ENCODE measurements around the gene KCNJ1. TPM values are rescaled to one million over a fixed set of nuclear protein-coding genes. Genes with fewer than 3 reads are reported as not detected.

The KCNJ1 gene
- total and polyA plus RNA-seq, 10 of the 15 experiments (the other 5 are each of a cell fraction or from before 2014, with no cell fraction given) = not detected

DNA sequence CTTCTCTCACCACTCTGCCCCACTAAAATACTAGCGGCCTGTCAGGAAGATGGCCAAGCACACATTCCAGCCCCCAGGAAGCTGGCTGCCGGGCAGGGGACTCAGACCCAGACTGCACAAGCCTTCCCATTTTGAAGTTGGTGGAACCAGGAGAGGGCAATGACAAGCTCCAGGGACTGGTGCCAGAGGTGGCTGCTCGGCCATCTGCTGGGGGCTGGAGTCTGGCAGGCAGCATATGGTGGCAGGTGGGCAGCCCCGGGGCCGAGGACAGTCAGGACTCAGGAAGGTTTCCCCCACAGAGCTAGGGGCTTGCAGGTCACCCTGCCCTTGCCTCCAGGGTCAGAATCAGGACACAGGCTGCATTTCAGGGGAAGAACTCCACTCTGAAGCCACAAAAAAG is 46.7 kb upstream of the KCNJ1 start:
- Histone ChIP-seq H3K9ac (ENCODE audit: control insufficient read depth, insufficient read depth, low read length) (no peak overlapping the region), H4K20me1 (ENCODE audit: control insufficient read depth, insufficient read depth) (no peaks in the 10 kb centered on the region), H3K4me2 (ENCODE audit: control insufficient read depth, insufficient read depth) (no peak overlapping the region), H3K79me2 (ENCODE audit: control insufficient read depth, insufficient read depth, low read length) (no peaks in the 10 kb centered on the region), H3K27ac (ENCODE audit: control insufficient read depth, insufficient read depth) (no peak overlapping the region), H3K27me3 (replicated peaks in 1 of 2; ENCODE audit: control insufficient read depth in 2 of 2, insufficient read depth in 2 of 2, low read length in 1 of 2) (peaks cover 3% of the 10 kb centered on the region in 2 experiments; a peak in 3 of 4 replicates), H2AFZ (ENCODE audit: control insufficient read depth, low read depth, low read length) (no peak overlapping the region), H3K36me3 (ENCODE audit: control insufficient read depth in 2 of 2, insufficient read depth in 2 of 2, low read length in 1 of 2) (no peaks in the 10 kb centered on the region), H3K9me3 (replicated peaks; ENCODE audit: control insufficient read depth, insufficient read depth, low read length) (no peaks in the 10 kb centered on the region), H3K4me1 (ENCODE audit: control insufficient read depth, insufficient read depth, low read length) (no peaks in the 10 kb centered on the region), H3K4me3 (no peak overlapping the region)
- FAIRE-seq = no peak
- ChIA-PET POLR2A (no interaction called here), RAD21 (ENCODE audit: unreplicated experiment) (no interaction called here), CTCF (interaction anchor here (1.2 kb wide), 1 partner anchor 42 kb away, joined by 3 read pairs; no protein-coding TSS in a partner anchor), SMC1A (ENCODE audit: uncharacterized antibody, unreplicated experiment) (no interaction called here)
- no peak for DNase-seq (ENCODE audit: low read depth, low spot score)
- BruUV-seq (replicated peaks) = no TSS peak
- intact Hi-C loops (cut with micrococcal nuclease; ENCODE audit: unreplicated experiment) (no loop called here), in situ Hi-C loops (cut with MboI) (no loop called here)
- TF ChIP-seq IKZF2 (IDR thresholded peaks at IDR 0.05) (no peak), ZNF274 (IDR thresholded peaks at IDR 0.05; ENCODE audit: insufficient read depth, insufficient read length) (no peak), EED (IDR thresholded peaks at IDR 0.05; ENCODE audit: low read depth) (no peak), RBBP5 (conservative IDR thresholded peaks at IDR 0.05) (no peak), SRF (IDR thresholded peaks at IDR 0.05; ENCODE audit: low read depth in 2 of 2, low read length in 2 of 2) (no peak), ETV6 (conservative IDR thresholded peaks at IDR 0.05 in 1 of 2, IDR thresholded peaks at IDR 0.05 in 1 of 2; ENCODE audit: borderline replicate concordance in 1 of 2, low read depth in 1 of 2) (no peak), GABPA (IDR thresholded peaks at IDR 0.05; ENCODE audit: low read depth) (no peak), MTA2 (IDR thresholded peaks at IDR 0.05; ENCODE audit: low read depth) (no peak), FOS (IDR thresholded peaks at IDR 0.05; ENCODE audit: borderline replicate concordance, extremely low read depth, insufficient read length) (no peak), MYB (IDR thresholded peaks at IDR 0.05; ENCODE audit: borderline replicate concordance, low read depth, low read length) (no peak), SIN3A (IDR thresholded peaks at IDR 0.05; ENCODE audit: low read depth, low read length) (no peak), KDM1A (IDR thresholded peaks at IDR 0.05; ENCODE audit: borderline replicate concordance) (no peak), FOXK2 (IDR thresholded peaks at IDR 0.05) (no peak), MTA3 (IDR thresholded peaks at IDR 0.05; ENCODE audit: borderline replicate concordance, low read length) (no peak)
- TF ChIP-seq, protein P1, sequence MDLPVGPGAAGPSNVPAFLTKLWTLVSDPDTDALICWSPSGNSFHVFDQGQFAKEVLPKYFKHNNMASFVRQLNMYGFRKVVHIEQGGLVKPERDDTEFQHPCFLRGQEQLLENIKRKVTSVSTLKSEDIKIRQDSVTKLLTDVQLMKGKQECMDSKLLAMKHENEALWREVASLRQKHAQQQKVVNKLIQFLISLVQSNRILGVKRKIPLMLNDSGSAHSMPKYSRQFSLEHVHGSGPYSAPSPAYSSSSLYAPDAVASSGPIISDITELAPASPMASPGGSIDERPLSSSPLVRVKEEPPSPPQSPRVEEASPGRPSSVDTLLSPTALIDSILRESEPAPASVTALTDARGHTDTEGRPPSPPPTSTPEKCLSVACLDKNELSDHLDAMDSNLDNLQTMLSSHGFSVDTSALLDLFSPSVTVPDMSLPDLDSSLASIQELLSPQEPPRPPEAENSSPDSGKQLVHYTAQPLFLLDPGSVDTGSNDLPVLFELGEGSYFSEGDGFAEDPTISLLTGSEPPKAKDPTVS (IDR thresholded peaks at IDR 0.05; ENCODE audit: low read depth, low read length) = no peak
- TF ChIP-seq, protein P2, sequence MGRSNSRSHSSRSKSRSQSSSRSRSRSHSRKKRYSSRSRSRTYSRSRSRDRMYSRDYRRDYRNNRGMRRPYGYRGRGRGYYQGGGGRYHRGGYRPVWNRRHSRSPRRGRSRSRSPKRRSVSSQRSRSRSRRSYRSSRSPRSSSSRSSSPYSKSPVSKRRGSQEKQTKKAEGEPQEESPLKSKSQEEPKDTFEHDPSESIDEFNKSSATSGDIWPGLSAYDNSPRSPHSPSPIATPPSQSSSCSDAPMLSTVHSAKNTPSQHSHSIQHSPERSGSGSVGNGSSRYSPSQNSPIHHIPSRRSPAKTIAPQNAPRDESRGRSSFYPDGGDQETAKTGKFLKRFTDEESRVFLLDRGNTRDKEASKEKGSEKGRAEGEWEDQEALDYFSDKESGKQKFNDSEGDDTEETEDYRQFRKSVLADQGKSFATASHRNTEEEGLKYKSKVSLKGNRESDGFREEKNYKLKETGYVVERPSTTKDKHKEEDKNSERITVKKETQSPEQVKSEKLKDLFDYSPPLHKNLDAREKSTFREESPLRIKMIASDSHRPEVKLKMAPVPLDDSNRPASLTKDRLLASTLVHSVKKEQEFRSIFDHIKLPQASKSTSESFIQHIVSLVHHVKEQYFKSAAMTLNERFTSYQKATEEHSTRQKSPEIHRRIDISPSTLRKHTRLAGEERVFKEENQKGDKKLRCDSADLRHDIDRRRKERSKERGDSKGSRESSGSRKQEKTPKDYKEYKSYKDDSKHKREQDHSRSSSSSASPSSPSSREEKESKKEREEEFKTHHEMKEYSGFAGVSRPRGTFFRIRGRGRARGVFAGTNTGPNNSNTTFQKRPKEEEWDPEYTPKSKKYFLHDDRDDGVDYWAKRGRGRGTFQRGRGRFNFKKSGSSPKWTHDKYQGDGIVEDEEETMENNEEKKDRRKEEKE (IDR thresholded peaks at IDR 0.05) = no peak
- TF ChIP-seq, protein P3, sequence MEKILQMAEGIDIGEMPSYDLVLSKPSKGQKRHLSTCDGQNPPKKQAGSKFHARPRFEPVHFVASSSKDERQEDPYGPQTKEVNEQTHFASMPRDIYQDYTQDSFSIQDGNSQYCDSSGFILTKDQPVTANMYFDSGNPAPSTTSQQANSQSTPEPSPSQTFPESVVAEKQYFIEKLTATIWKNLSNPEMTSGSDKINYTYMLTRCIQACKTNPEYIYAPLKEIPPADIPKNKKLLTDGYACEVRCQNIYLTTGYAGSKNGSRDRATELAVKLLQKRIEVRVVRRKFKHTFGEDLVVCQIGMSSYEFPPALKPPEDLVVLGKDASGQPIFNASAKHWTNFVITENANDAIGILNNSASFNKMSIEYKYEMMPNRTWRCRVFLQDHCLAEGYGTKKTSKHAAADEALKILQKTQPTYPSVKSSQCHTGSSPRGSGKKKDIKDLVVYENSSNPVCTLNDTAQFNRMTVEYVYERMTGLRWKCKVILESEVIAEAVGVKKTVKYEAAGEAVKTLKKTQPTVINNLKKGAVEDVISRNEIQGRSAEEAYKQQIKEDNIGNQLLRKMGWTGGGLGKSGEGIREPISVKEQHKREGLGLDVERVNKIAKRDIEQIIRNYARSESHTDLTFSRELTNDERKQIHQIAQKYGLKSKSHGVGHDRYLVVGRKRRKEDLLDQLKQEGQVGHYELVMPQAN (conservative IDR thresholded peaks at IDR 0.05) = no peak
- WGBS (ENCODE audit: insufficient coverage, insufficient replicate concordance, low lambda C conversion rate, missing lambda C conversion rate) = 26% methylated on average over 5 of the region's 5 CpGs
- no peak for ATAC-seq

Measured in GM12878 (cell line).